ENCODE results near the gene SERPINA12. TPM values are rescaled to one million over a fixed set of nuclear protein-coding genes. Genes with fewer than 3 reads are reported as not detected.

Gene SERPINA12
- total and polyA plus RNA-seq, 2 experiments from 2014 or later, result not detected

- H3K36me3 ChIP-seq (ENCODE audit: insufficient read depth), result no peaks in the 10 kb centered on the region
- no peaks in the 10 kb centered on the region for H3K79me2 ChIP-seq (replicated peaks; ENCODE audit: insufficient read depth)
- ATAC-seq (no peak), DNase-seq (ENCODE audit: low spot score) (no peak)
- peaks cover 3% of the 10 kb centered on the region; the same call in 1 of the 2 replicates for H3K9me2 ChIP-seq (ENCODE audit: insufficient read depth)
- H3K4me3 ChIP-seq, result no peak overlapping the region
- H3K36me3 Mint-ChIP-seq (ENCODE audit: low read depth), result no peaks in the 10 kb centered on the region
- no peak overlapping the region for H3K27ac Mint-ChIP-seq
- H2AFZ ChIP-seq, result no peak overlapping the region
- H3K4me1 Mint-ChIP-seq, result no peaks in the 10 kb centered on the region
- no peak overlapping the region for H3K27ac ChIP-seq (ENCODE audit: low read depth)
- H3K4me3 Mint-ChIP-seq, result no peak overlapping the region
- no peak for TF ChIP-seq CREB1 (CRISPR knock-in tag; IDR thresholded peaks at IDR 0.05; ENCODE audit: low read depth)
- TF ChIP-seq ZNF331 (CRISPR knock-in tag; IDR thresholded peaks at IDR 0.05; ENCODE audit: low read depth), result no peak
- TF ChIP-seq CTCF (conservative IDR thresholded peaks at IDR 0.05; ENCODE audit: low read depth in 2 of 2), result no peak
- no peak for TF ChIP-seq POLR2AphosphoS5 (IDR thresholded peaks at IDR 0.05; ENCODE audit: low read depth)
- TF ChIP-seq, protein P1, sequence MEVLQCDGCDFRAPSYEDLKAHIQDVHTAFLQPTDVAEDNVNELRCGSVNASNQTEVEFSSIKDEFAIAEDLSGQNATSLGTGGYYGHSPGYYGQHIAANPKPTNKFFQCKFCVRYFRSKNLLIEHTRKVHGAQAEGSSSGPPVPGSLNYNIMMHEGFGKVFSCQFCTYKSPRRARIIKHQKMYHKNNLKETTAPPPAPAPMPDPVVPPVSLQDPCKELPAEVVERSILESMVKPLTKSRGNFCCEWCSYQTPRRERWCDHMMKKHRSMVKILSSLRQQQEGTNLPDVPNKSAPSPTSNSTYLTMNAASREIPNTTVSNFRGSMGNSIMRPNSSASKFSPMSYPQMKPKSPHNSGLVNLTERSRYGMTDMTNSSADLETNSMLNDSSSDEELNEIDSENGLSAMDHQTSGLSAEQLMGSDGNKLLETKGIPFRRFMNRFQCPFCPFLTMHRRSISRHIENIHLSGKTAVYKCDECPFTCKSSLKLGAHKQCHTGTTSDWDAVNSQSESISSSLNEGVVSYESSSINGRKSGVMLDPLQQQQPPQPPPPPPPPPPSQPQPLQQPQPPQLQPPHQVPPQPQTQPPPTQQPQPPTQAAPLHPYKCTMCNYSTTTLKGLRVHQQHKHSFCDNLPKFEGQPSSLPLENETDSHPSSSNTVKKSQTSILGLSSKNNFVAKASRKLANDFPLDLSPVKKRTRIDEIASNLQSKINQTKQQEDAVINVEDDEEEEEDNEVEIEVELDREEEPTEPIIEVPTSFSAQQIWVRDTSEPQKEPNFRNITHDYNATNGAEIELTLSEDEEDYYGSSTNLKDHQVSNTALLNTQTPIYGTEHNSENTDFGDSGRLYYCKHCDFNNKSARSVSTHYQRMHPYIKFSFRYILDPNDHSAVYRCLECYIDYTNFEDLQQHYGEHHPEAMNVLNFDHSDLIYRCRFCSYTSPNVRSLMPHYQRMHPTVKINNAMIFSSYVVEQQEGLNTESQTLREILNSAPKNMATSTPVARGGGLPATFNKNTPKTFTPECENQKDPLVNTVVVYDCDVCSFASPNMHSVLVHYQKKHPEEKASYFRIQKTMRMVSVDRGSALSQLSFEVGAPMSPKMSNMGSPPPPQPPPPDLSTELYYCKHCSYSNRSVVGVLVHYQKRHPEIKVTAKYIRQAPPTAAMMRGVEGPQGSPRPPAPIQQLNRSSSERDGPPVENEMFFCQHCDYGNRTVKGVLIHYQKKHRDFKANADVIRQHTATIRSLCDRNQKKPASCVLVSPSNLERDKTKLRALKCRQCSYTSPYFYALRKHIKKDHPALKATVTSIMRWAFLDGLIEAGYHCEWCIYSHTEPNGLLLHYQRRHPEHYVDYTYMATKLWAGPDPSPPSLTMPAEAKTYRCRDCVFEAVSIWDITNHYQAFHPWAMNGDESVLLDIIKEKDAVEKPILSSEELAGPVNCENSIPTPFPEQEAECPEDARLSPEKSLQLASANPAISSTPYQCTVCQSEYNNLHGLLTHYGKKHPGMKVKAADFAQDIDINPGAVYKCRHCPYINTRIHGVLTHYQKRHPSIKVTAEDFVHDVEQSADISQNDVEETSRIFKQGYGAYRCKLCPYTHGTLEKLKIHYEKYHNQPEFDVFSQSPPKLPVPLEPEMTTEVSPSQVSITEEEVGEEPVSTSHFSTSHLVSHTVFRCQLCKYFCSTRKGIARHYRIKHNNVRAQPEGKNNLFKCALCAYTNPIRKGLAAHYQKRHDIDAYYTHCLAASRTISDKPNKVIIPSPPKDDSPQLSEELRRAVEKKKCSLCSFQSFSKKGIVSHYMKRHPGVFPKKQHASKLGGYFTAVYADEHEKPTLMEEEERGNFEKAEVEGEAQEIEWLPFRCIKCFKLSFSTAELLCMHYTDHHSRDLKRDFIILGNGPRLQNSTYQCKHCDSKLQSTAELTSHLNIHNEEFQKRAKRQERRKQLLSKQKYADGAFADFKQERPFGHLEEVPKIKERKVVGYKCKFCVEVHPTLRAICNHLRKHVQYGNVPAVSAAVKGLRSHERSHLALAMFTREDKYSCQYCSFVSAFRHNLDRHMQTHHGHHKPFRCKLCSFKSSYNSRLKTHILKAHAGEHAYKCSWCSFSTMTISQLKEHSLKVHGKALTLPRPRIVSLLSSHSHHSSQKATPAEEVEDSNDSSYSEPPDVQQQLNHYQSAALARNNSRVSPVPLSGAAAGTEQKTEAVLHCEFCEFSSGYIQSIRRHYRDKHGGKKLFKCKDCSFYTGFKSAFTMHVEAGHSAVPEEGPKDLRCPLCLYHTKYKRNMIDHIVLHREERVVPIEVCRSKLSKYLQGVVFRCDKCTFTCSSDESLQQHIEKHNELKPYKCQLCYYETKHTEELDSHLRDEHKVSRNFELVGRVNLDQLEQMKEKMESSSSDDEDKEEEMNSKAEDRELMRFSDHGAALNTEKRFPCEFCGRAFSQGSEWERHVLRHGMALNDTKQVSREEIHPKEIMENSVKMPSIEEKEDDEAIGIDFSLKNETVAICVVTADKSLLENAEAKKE (CRISPR knock-in tag; IDR thresholded peaks at IDR 0.05), result no peak
- TF ChIP-seq ZNF114 (CRISPR knock-in tag; IDR thresholded peaks at IDR 0.05), result no peak
- TF ChIP-seq EZH2phosphoT487 (IDR thresholded peaks at IDR 0.05; ENCODE audit: unreplicated experiment), result no peak
- no peak for TF ChIP-seq JUNB (IDR thresholded peaks at IDR 0.05; ENCODE audit: unreplicated experiment)
- TF ChIP-seq EZH2 (IDR thresholded peaks at IDR 0.05; ENCODE audit: low read depth, unreplicated experiment), result no peak
- TF ChIP-seq, protein P2, sequence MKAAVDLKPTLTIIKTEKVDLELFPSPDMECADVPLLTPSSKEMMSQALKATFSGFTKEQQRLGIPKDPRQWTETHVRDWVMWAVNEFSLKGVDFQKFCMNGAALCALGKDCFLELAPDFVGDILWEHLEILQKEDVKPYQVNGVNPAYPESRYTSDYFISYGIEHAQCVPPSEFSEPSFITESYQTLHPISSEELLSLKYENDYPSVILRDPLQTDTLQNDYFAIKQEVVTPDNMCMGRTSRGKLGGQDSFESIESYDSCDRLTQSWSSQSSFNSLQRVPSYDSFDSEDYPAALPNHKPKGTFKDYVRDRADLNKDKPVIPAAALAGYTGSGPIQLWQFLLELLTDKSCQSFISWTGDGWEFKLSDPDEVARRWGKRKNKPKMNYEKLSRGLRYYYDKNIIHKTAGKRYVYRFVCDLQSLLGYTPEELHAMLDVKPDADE (IDR thresholded peaks at IDR 0.05), result no peak
- TF ChIP-seq NANOG (IDR thresholded peaks at IDR 0.05; ENCODE audit: borderline replicate concordance), result no peak
- TF ChIP-seq REST (IDR thresholded peaks at IDR 0.05; ENCODE audit: unreplicated experiment), result no peak
- no peak for TF ChIP-seq STAT1 (IDR thresholded peaks at IDR 0.05; ENCODE audit: unreplicated experiment)
- H3K9me3 Mint-ChIP-seq, result no peaks in the 10 kb centered on the region
- no peaks in the 10 kb centered on the region for H4K20me1 ChIP-seq (replicated peaks; ENCODE audit: insufficient read depth)
- no peaks in the 10 kb centered on the region for H3K27me3 ChIP-seq (ENCODE audit: insufficient read depth)
- H3F3A ChIP-seq (replicated peaks; ENCODE audit: low read depth), result no peaks in the 10 kb centered on the region
- H3K4me1 ChIP-seq (ENCODE audit: insufficient read depth), result no peaks in the 10 kb centered on the region
- H3K27me3 Mint-ChIP-seq (ENCODE audit: insufficient read depth, low read depth, poor library complexity), result peaks cover 11% of the 10 kb centered on the region
- H3K4me2 ChIP-seq, result no peak overlapping the region
These were observed 4.1 kb downstream of the SERPINA12 start for GRCh38 chr14:94505206-94505605.
